Measurements from ENCODE around the gene SERPINA5. TPM values are rescaled to one million over a fixed set of nuclear protein-coding genes. Genes with fewer than 3 reads are reported as not detected.

SERPINA5 gene
- total RNA-seq, 4 donors from 2014 or later, result 0.32 to 37.6 (median 1.5) TPM; not detected in 1

DNA sequence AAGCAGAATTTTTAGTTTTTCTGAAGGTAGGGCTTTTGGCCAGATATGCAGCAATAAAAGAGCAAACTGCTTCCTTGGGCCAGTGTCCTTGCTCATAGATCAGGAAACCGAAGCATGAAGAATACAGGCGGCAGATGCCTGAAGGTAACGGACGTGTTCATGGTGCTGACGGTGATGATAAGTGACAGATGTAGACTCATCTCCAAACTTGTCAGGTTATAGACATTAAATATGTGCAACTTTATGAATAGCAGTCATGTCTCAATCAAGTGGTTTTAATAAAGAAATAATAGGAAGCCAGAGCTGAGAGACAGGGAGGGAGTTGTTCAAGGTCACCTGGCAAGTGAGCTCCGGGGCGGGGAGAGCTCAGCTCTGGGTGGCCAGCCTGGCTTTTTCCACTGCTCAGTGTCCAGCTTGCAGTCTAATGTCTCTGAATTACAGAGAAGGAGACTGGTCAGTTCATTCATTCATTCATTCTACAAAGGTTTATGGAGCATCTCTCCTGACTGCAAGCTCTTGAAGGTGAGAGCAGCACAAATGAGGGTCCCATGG lies 1.0 kb downstream of the SERPINA5 start:
- intact Hi-C loops (cut with DNase I; ENCODE audit: low total_unique reads), result no loop called here
- no peaks in the 10 kb centered on the region for H3K9me3 ChIP-seq
- no peaks in the 10 kb centered on the region for H3K36me3 ChIP-seq
- no peak overlapping the region for H3K27ac ChIP-seq
- WGBS, 2 donors (ENCODE audit: low coverage in 1 of 2), result 83% methylated on average over 5 to 7 of the region's 7 CpGs
- no peak overlapping the region for H3K4me3 ChIP-seq
- H3K27me3 ChIP-seq, result no peaks in the 10 kb centered on the region
- in situ Hi-C loops (cut with MboI; ENCODE audit: low pct_ligation_motif_present in 1 of 4, low pct_unique_long_range_greater_than_20kb in 1 of 4, low sequenced_read_pairs in 3 of 4), result no loop called here
- H3K4me1 ChIP-seq, result no peaks in the 10 kb centered on the region
- TF ChIP-seq POLR2A (IDR thresholded peaks at IDR 0.05) (no peak), POLR2AphosphoS5 (IDR thresholded peaks at IDR 0.05) (no peak), EP300 (IDR thresholded peaks at IDR 0.05; ENCODE audit: low read depth) (no peak)
- TF ChIP-seq, protein P1, sequence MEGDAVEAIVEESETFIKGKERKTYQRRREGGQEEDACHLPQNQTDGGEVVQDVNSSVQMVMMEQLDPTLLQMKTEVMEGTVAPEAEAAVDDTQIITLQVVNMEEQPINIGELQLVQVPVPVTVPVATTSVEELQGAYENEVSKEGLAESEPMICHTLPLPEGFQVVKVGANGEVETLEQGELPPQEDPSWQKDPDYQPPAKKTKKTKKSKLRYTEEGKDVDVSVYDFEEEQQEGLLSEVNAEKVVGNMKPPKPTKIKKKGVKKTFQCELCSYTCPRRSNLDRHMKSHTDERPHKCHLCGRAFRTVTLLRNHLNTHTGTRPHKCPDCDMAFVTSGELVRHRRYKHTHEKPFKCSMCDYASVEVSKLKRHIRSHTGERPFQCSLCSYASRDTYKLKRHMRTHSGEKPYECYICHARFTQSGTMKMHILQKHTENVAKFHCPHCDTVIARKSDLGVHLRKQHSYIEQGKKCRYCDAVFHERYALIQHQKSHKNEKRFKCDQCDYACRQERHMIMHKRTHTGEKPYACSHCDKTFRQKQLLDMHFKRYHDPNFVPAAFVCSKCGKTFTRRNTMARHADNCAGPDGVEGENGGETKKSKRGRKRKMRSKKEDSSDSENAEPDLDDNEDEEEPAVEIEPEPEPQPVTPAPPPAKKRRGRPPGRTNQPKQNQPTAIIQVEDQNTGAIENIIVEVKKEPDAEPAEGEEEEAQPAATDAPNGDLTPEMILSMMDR (IDR thresholded peaks at IDR 0.05), result no peak
- DNase-seq, result no peak

DNA sequence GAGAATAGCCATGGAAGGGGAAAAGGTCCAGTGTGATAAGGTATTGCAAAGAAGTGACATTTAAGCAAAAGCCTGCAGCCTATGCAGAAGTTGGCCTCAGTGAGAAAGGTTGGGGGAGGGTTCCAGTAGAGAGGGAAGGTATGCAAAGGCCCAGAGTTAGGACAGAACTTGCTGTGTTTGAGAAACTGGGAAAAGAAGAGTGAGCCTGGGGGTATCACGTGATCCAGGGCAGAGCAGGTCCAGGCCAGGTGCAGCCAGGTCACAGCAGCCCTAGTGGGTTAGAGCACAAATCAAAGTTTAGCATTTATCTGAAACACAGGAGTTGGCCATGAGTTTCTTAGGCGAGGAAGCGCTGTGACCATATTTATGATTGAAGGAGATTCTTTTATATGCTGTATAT lies 1.6 kb downstream of the SERPINA5 start:
- no peak overlapping the region for H3K27ac ChIP-seq
- no peak for DNase-seq
- WGBS, 2 donors (ENCODE audit: low coverage in 1 of 2), result 98% methylated on average over 3 of the region's 3 CpGs; no CpG with 5 or more reads in 1 of the 2 donors
- in situ Hi-C loops (cut with MboI; ENCODE audit: low pct_ligation_motif_present in 1 of 4, low pct_unique_long_range_greater_than_20kb in 1 of 4, low sequenced_read_pairs in 3 of 4), result no loop called here
- H3K36me3 ChIP-seq, result no peaks in the 10 kb centered on the region
- intact Hi-C loops (cut with DNase I; ENCODE audit: low total_unique reads), result no loop called here
- H3K4me3 ChIP-seq, result no peak overlapping the region
- H3K27me3 ChIP-seq, result no peaks in the 10 kb centered on the region
- no peaks in the 10 kb centered on the region for H3K9me3 ChIP-seq
- TF ChIP-seq, protein P1 (IDR thresholded peaks at IDR 0.05), result no peak
- no peak for TF ChIP-seq POLR2A (IDR thresholded peaks at IDR 0.05)
- TF ChIP-seq EP300 (IDR thresholded peaks at IDR 0.05; ENCODE audit: low read depth), result no peak
- H3K4me1 ChIP-seq, result no peaks in the 10 kb centered on the region

GRCh38 chr14:94583557-94583956 lies 2.3 kb downstream of the SERPINA5 start:
- 83 to 92% methylated on average over 1 to 4 of the region's 4 CpGs for WGBS, 2 donors (ENCODE audit: low coverage in 1 of 2)
- no peak for TF ChIP-seq POLR2AphosphoS5 (IDR thresholded peaks at IDR 0.05)
- no peak for TF ChIP-seq POLR2A (IDR thresholded peaks at IDR 0.05)
- no peak for TF ChIP-seq EP300 (IDR thresholded peaks at IDR 0.05; ENCODE audit: low read depth)
- TF ChIP-seq, protein P1 (IDR thresholded peaks at IDR 0.05), result no peak
- in situ Hi-C loops (cut with MboI; ENCODE audit: low pct_ligation_motif_present in 1 of 4, low pct_unique_long_range_greater_than_20kb in 1 of 4, low sequenced_read_pairs in 3 of 4) (no loop called here), intact Hi-C loops (cut with DNase I; ENCODE audit: low total_unique reads) (no loop called here)
- no peak overlapping the region for H3K4me3 ChIP-seq
- no peaks in the 10 kb centered on the region for H3K36me3 ChIP-seq
- H3K4me1 ChIP-seq, result no peaks in the 10 kb centered on the region
- no peaks in the 10 kb centered on the region for H3K9me3 ChIP-seq
- no peaks in the 10 kb centered on the region for H3K27me3 ChIP-seq
- DNase-seq, result no peak
- no peak overlapping the region for H3K27ac ChIP-seq

GRCh38 chr14:94584591-94585280 lies 3.5 kb downstream of the SERPINA5 start:
- Histone ChIP-seq H3K9me3 (no peaks in the 10 kb centered on the region), H3K36me3 (no peaks in the 10 kb centered on the region), H3K4me3 (no peak overlapping the region), H3K4me1 (no peaks in the 10 kb centered on the region), H3K27me3 (no peaks in the 10 kb centered on the region), H3K27ac (no peak overlapping the region)
- in situ Hi-C loops (cut with MboI; ENCODE audit: low pct_ligation_motif_present in 1 of 4, low pct_unique_long_range_greater_than_20kb in 1 of 4, low sequenced_read_pairs in 3 of 4) (no loop called here), intact Hi-C loops (cut with DNase I; ENCODE audit: low total_unique reads) (no loop called here)
- WGBS, 2 donors (ENCODE audit: low coverage in 1 of 2), result 71 to 80% methylated on average over 1 to 5 of the region's 5 CpGs
- no peak for DNase-seq
- no peak for TF ChIP-seq POLR2A (IDR thresholded peaks at IDR 0.05)
- no peak for TF ChIP-seq POLR2AphosphoS5 (IDR thresholded peaks at IDR 0.05)
- TF ChIP-seq EP300 (IDR thresholded peaks at IDR 0.05; ENCODE audit: low read depth), result no peak
- TF ChIP-seq, protein P1 (IDR thresholded peaks at IDR 0.05), result no peak
